Measurements from ENCODE around the gene RBFOX1.

Gene RBFOX1

DNA sequence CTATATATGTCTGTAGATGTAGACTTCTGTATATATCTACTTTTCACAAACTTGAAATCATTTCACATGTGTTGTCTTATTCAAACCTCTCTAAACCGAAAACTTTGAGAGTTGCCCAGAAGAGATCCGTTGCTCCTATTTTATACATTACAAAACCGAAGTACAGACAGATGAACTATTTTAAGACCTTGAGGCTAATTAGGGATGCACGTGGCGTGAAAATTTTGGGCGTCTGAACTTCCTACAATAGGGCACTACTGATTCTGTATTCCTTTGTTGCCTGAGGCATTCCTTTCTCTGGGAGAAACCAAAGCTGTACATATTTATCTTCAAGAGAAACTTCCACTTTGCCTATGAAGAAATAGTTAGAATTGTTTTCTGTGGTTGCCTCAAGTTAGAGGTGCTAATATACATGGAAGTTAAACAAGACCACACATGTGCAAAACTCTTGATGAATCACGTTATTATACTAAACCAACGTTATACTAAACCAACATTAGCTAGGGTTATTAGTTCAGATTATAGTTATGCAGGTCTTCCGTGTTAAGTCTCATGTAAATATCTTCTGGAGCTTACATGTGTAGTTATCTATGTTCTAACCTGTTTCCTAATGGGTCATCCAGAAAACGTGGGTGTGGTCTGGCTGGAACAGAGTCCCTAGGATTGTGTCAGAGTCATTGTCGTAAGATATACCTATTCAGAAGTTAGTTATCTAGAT lies 111.2 kb downstream of the RBFOX1 start:
- TF ChIP-seq, protein P1, sequence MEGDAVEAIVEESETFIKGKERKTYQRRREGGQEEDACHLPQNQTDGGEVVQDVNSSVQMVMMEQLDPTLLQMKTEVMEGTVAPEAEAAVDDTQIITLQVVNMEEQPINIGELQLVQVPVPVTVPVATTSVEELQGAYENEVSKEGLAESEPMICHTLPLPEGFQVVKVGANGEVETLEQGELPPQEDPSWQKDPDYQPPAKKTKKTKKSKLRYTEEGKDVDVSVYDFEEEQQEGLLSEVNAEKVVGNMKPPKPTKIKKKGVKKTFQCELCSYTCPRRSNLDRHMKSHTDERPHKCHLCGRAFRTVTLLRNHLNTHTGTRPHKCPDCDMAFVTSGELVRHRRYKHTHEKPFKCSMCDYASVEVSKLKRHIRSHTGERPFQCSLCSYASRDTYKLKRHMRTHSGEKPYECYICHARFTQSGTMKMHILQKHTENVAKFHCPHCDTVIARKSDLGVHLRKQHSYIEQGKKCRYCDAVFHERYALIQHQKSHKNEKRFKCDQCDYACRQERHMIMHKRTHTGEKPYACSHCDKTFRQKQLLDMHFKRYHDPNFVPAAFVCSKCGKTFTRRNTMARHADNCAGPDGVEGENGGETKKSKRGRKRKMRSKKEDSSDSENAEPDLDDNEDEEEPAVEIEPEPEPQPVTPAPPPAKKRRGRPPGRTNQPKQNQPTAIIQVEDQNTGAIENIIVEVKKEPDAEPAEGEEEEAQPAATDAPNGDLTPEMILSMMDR (IDR thresholded peaks at IDR 0.05; ENCODE audit: extremely low read depth, insufficient read depth, missing control alignments), result no peak
- in situ Hi-C loops (cut with MboI; ENCODE audit: low pct_unique_long_range_greater_than_20kb, low sequenced_read_pairs, unreplicated experiment), result no loop called here
- no peak for DNase-seq (ENCODE audit: low spot score)

DNA sequence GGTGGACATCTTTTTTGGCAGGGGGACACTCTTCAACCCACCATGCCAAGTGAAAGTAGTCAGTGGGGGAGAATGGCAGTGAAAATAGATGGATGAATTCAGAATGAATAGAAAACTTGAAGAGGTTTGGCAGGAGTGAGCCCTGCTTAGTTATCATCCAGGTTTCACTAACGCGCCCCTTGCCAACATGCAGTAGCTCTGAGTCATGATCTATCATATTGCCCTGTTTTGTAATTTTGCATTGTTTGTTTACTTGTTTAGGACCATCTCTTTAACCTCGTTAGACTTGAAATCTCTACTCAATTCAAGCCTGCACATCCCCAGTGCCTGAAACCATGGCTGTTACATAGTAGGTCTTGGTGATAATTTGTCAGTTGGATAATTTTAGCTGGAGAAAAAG lies 116.7 kb downstream of the RBFOX1 start:
- TF ChIP-seq, protein P1 (IDR thresholded peaks at IDR 0.05; ENCODE audit: extremely low read depth, insufficient read depth, missing control alignments), result no peak
- in situ Hi-C loops (cut with MboI; ENCODE audit: low pct_unique_long_range_greater_than_20kb, low sequenced_read_pairs, unreplicated experiment), result no loop called here
- no peak for DNase-seq (ENCODE audit: low spot score)

DNA sequence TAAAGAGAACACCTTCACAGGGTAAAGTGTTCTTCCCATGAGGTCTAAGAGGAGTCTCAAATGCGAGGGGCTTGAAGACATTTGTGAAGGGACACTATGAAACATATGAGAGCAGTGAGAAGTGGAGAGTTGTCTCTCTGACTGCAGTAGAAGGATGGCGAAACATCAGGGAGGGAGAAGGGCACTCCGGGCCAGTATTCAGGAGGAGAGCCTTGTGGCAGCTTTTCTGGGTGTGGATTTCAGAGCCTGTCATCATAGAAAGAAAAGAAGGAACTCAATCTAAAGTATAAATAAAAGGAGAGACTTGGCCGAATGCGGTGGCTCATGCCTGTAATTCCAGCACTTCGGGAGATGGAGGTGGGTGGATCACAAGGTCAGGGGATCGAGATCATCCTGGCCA lies 117.2 kb downstream of the RBFOX1 start:
- TF ChIP-seq, protein P1 (IDR thresholded peaks at IDR 0.05; ENCODE audit: extremely low read depth, insufficient read depth, missing control alignments), result no peak
- in situ Hi-C loops (cut with MboI; ENCODE audit: low pct_unique_long_range_greater_than_20kb, low sequenced_read_pairs, unreplicated experiment), result no loop called here
- no peak for DNase-seq (ENCODE audit: low spot score)

DNA sequence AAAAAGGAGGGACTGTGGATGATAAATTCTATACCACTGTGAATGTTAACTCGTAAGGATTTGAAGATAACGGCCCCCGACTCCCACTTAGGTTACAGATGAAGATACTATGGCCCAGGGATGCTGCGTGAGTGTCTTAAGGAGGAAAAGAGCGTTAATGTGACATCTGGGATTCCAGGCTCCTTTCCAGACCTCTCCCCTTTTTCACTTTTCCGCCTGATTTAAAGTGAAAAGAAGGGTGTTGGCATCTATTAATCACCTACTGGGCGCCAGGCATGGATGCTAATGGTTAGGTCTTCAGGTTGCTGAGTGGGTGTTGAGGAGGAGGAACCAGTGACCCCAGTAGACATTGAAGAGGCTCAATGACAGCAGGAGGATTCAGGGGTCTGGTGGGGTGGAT lies 117.8 kb downstream of the RBFOX1 start:
- no peak for DNase-seq (ENCODE audit: low spot score)
- in situ Hi-C loops (cut with MboI; ENCODE audit: low pct_unique_long_range_greater_than_20kb, low sequenced_read_pairs, unreplicated experiment), result no loop called here
- TF ChIP-seq, protein P1 (IDR thresholded peaks at IDR 0.05; ENCODE audit: extremely low read depth, insufficient read depth, missing control alignments), result no peak

DNA sequence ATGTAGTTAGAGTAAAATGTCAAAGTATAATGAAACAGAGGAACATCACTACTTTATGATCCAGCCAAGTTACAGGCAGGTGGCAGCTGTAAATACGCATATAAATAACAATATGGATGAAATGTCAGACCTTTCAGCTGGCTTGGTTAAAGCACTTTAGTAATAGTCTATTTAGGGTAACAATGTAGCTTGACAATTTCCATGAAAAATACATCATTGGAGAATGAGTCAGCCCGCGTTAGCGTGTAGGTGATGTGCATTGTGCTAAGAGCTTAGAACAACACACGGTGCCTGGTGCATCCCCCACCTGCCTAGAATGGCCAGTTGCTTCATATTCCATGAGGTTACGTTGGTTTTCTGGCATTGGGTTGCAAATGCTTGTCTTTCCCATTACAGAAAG lies 119.4 kb downstream of the RBFOX1 start:
- TF ChIP-seq, protein P1 (IDR thresholded peaks at IDR 0.05; ENCODE audit: extremely low read depth, insufficient read depth, missing control alignments), result no peak
- in situ Hi-C loops (cut with MboI; ENCODE audit: low pct_unique_long_range_greater_than_20kb, low sequenced_read_pairs, unreplicated experiment), result no loop called here
- DNase-seq (ENCODE audit: low spot score), result no peak

DNA sequence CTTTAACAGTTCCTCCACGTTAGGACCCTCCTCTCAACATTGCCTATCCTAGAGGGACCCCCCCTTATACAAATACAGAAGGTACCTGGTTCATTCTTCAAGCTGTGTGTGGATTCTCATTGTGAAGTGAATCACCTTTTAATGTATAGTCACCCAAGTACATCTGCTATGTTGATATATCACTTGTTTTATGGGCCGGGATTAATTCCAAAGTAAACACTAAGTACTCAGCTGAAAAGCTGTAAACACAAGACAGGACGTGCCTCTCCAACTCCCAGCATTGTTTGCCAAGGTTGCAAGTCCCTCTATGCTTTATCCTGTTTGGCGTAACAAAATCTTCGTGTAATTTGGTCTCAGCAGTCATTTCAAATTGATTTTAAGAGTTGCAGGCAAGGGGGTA lies 123.6 kb downstream of the RBFOX1 start:
- TF ChIP-seq, protein P1 (IDR thresholded peaks at IDR 0.05; ENCODE audit: extremely low read depth, insufficient read depth, missing control alignments), result no peak
- DNase-seq (ENCODE audit: low spot score), result no peak
- in situ Hi-C loops (cut with MboI; ENCODE audit: low pct_unique_long_range_greater_than_20kb, low sequenced_read_pairs, unreplicated experiment), result no loop called here
